Measurements from ENCODE around the gene MMP10.

Gene MMP10

DNA sequence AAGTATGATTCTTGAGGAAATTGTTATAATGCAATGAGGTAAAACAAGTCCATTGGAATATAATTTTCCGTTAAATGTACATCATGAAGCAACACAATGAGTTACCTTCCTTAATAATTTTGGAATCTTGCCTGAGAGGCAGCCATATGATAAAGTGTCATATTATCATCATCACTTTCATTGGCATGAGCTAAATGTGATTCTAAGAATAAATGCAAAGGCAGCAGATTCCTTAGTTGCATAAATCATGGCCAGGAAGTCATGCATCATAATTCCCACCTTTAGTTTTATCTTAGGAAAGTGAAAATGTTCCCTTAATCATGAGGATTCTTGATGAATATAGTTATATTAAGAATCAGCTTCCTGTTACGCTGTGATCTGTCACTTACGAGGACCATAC lies 31.8 kb upstream of the MMP10 start:
- TF ChIP-seq, protein P1, sequence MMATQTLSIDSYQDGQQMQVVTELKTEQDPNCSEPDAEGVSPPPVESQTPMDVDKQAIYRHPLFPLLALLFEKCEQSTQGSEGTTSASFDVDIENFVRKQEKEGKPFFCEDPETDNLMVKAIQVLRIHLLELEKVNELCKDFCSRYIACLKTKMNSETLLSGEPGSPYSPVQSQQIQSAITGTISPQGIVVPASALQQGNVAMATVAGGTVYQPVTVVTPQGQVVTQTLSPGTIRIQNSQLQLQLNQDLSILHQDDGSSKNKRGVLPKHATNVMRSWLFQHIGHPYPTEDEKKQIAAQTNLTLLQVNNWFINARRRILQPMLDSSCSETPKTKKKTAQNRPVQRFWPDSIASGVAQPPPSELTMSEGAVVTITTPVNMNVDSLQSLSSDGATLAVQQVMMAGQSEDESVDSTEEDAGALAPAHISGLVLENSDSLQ (IDR thresholded peaks at IDR 0.05): no peak
- TF ChIP-seq SUZ12 (IDR thresholded peaks at IDR 0.05): no peak
- no peak for TF ChIP-seq SP1 (IDR thresholded peaks at IDR 0.05)
- no peak for TF ChIP-seq NFRKB (IDR thresholded peaks at IDR 0.05)
- no peak for DNase-seq (ENCODE audit: extremely low spot score)
- ChIA-PET POLR2A (no interaction called here), CTCF (no interaction called here)

DNA sequence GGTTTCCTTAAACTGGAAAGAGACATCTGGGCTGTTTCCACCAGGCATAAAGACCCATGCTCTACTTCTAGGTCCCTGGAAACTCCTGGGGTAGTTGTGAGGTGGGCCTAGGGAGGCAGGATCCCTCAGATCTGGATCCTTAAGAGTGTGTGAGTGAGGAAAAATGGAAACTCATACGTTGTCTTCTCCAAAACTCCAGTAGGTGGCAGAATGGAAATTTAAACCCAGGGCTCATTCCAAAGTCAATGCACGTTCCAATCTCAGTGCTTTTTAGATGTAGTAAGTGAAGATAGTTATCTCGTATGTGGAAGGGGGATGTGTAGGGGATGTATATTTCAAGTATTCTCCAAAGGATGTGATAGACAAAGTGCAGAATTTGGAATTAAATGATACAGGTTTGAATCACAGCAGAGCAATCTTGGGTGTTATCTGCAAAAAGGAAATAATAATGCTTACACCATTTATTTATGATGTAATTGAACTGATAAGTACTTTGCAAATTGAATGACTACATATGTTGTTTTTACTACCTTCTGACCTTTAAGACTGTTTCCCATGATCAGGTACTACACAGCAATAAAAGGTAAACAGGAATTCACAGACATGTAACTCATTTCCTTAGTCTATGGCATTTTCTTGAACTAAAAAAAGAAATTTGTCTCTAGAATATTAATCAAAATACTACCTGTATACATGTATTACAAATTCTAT lies 30.7 kb upstream of the MMP10 start:
- TF ChIP-seq ZNF384 (IDR thresholded peaks at IDR 0.05): no peak
- TF ChIP-seq FOXK2 (IDR thresholded peaks at IDR 0.05): no peak
- no peak for TF ChIP-seq ELF4 (IDR thresholded peaks at IDR 0.05)
- no peak for TF ChIP-seq SUZ12 (IDR thresholded peaks at IDR 0.05)
- no peak for TF ChIP-seq FOXM1 (IDR thresholded peaks at IDR 0.05; ENCODE audit: borderline replicate concordance)
- no peak for TF ChIP-seq ARNT (IDR thresholded peaks at IDR 0.05)
- TF ChIP-seq BHLHE40 (IDR thresholded peaks at IDR 0.05; ENCODE audit: borderline replicate concordance): no peak
- TF ChIP-seq L3MBTL2 (conservative IDR thresholded peaks at IDR 0.05): no peak
- no peak for TF ChIP-seq NFRKB (IDR thresholded peaks at IDR 0.05)
- TF ChIP-seq SP1 (IDR thresholded peaks at IDR 0.05): no peak
- peak; percentile 53 for DNase-seq (ENCODE audit: extremely low spot score)

DNA sequence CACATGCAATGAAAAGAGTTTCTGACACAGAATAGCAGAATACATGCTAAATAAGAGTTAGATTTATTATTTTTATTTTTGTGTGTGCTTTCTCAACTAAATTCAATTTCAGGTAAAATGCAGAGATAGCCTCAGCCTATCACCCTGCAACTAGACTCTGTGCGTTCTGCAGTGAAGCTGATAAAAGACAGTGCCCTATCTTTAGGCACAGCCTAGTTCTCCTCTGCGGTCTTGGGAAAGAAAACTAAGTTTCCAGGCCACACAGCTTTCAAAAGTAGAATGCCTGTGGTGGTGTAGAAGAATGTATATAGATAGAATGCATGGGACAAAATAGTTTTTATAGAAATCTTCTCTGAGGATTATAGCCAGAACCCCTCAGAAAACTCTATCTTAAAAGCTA lies 29.5 kb upstream of the MMP10 start:
- no peak for DNase-seq (ENCODE audit: extremely low spot score)
- POLR2A ChIA-PET: no interaction called here
- CTCF ChIA-PET: no interaction called here
- TF ChIP-seq, protein P1 (IDR thresholded peaks at IDR 0.05): no peak
- TF ChIP-seq LEF1 (IDR thresholded peaks at IDR 0.05; ENCODE audit: borderline replicate concordance) (no peak), CTBP1 (IDR thresholded peaks at IDR 0.05; ENCODE audit: borderline replicate concordance) (no peak), TARDBP (IDR thresholded peaks at IDR 0.05) (no peak)

More for the DNA sequence above, 30.7 kb upstream of the MMP10 start:
- CTCF ChIA-PET: interaction anchor here (0.7 kb wide), 1 partner anchor 130 kb away, joined by 3 read pairs; no protein-coding TSS in a partner anchor
- POLR2A ChIA-PET: no interaction called here

DNA sequence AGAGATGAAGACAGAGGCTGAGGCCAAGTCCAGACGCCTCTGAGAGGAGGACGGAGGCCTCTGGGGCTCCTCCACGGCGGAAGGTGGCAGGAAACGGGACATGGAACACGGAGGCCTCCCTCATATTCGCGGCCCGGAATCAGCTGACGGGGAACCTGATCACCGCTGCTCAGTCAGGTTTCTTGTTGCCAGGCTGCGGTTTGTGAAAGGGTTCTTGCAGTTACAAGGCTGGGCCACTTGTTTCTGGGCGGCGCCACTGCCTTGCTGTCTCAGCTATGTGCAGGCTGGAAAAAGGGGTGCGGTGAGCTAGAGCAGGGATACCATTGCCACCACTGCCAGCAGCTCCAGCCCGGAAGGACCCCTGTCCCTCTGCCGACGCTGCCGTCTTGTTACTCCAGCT lies 27.5 kb upstream of the MMP10 start:
- DNase-seq (ENCODE audit: extremely low spot score): no peak
- TF ChIP-seq, protein P1 (IDR thresholded peaks at IDR 0.05): no peak
- TF ChIP-seq HDGF (IDR thresholded peaks at IDR 0.05; ENCODE audit: borderline replicate concordance): no peak
- no peak for TF ChIP-seq CTBP1 (IDR thresholded peaks at IDR 0.05; ENCODE audit: borderline replicate concordance)
- TF ChIP-seq FOXM1 (IDR thresholded peaks at IDR 0.05; ENCODE audit: borderline replicate concordance): no peak
- no peak for TF ChIP-seq L3MBTL2 (conservative IDR thresholded peaks at IDR 0.05)
- no peak for TF ChIP-seq FOXA1 (IDR thresholded peaks at IDR 0.05)
- TF ChIP-seq ELF4 (IDR thresholded peaks at IDR 0.05): no peak
- no peak for TF ChIP-seq NFRKB (IDR thresholded peaks at IDR 0.05)
- TF ChIP-seq FOXK2 (IDR thresholded peaks at IDR 0.05): no peak
- TF ChIP-seq SUZ12 (IDR thresholded peaks at IDR 0.05): no peak
- no peak for TF ChIP-seq LEF1 (IDR thresholded peaks at IDR 0.05; ENCODE audit: borderline replicate concordance)
- TF ChIP-seq BHLHE40 (IDR thresholded peaks at IDR 0.05; ENCODE audit: borderline replicate concordance): no peak
- no peak for TF ChIP-seq TARDBP (IDR thresholded peaks at IDR 0.05)
- no peak for TF ChIP-seq ARNT (IDR thresholded peaks at IDR 0.05)
- TF ChIP-seq ZNF384 (IDR thresholded peaks at IDR 0.05): no peak
- TF ChIP-seq SP1 (IDR thresholded peaks at IDR 0.05): no peak
- POLR2A ChIA-PET: no interaction called here
- CTCF ChIA-PET: no interaction called here

GRCh38 chr11:102806296-102806695 lies 25.9 kb upstream of the MMP10 start:
- TF ChIP-seq, protein P1 (IDR thresholded peaks at IDR 0.05): no peak
- no peak for TF ChIP-seq ZNF384 (IDR thresholded peaks at IDR 0.05)
- TF ChIP-seq LEF1 (IDR thresholded peaks at IDR 0.05; ENCODE audit: borderline replicate concordance): no peak
- no peak for TF ChIP-seq ARNT (IDR thresholded peaks at IDR 0.05)
- TF ChIP-seq ELF4 (IDR thresholded peaks at IDR 0.05): no peak
- TF ChIP-seq SUZ12 (IDR thresholded peaks at IDR 0.05): no peak
- no peak for TF ChIP-seq CTBP1 (IDR thresholded peaks at IDR 0.05; ENCODE audit: borderline replicate concordance)
- no peak for TF ChIP-seq HDGF (IDR thresholded peaks at IDR 0.05; ENCODE audit: borderline replicate concordance)
- no peak for TF ChIP-seq L3MBTL2 (conservative IDR thresholded peaks at IDR 0.05)
- TF ChIP-seq TARDBP (IDR thresholded peaks at IDR 0.05): no peak
- TF ChIP-seq BHLHE40 (IDR thresholded peaks at IDR 0.05; ENCODE audit: borderline replicate concordance): no peak
- no peak for TF ChIP-seq FOXM1 (IDR thresholded peaks at IDR 0.05; ENCODE audit: borderline replicate concordance)
- no peak for TF ChIP-seq SP1 (IDR thresholded peaks at IDR 0.05)
- DNase-seq (ENCODE audit: extremely low spot score): no peak
- CTCF ChIA-PET: no interaction called here
- POLR2A ChIA-PET: no interaction called here

- POLR2A ChIA-PET: no interaction called here
- CTCF ChIA-PET: interaction anchor here (1.0 kb wide), 1 partner anchor 22 kb away, joined by 3 read pairs; the partner anchor contains the start of gene MMP10
- DNase-seq (ENCODE audit: extremely low spot score): no peak
- no peak for TF ChIP-seq TARDBP (IDR thresholded peaks at IDR 0.05)
- TF ChIP-seq ZNF384 (IDR thresholded peaks at IDR 0.05): no peak
- no peak for TF ChIP-seq L3MBTL2 (conservative IDR thresholded peaks at IDR 0.05)
- TF ChIP-seq CTBP1 (IDR thresholded peaks at IDR 0.05; ENCODE audit: borderline replicate concordance): no peak
- no peak for TF ChIP-seq FOXA1 (IDR thresholded peaks at IDR 0.05)
- no peak for TF ChIP-seq FOXM1 (IDR thresholded peaks at IDR 0.05; ENCODE audit: borderline replicate concordance)
- TF ChIP-seq SUZ12 (IDR thresholded peaks at IDR 0.05): no peak
- no peak for TF ChIP-seq HDGF (IDR thresholded peaks at IDR 0.05; ENCODE audit: borderline replicate concordance)
- no peak for TF ChIP-seq ARNT (IDR thresholded peaks at IDR 0.05)
Observed at GRCh38 chr11:102802341-102802740, 21.9 kb upstream of the MMP10 start.

All from HEK293T (cell line).